Endothelial cell of umbilical vein (primary cell): Measurements from ENCODE around the gene KCNJ6.

Source experiments
- EZH2 ChIP-seq: IDR thresholded peaks from 2 replicates; pipeline ENCODE4 v1.6.1; 2012; ENCODE audit warnings: borderline replicate concordance, low read depth, mild to moderate bottlenecking, moderate library complexity, low read length, inconsistent platforms; ENCODE audit not compliant: severe bottlenecking
- FOS ChIP-seq: IDR thresholded peaks from 2 replicates; pipeline ENCODE4 v1.6.1; 2011; ENCODE audit warnings: mild to moderate bottlenecking, low read length, moderate library complexity, borderline replicate concordance; ENCODE audit not compliant: insufficient read depth
- GATA2 ChIP-seq: IDR thresholded peaks from 2 replicates; pipeline ENCODE4 v1.7.0; 2011; ENCODE audit warnings: low read depth, mild to moderate bottlenecking, moderate library complexity, mixed read lengths, low read length; ENCODE audit not compliant: insufficient read length, insufficient read depth
- JUN ChIP-seq: IDR thresholded peaks from 2 replicates; pipeline ENCODE4 v1.6.1; 2011; ENCODE audit warnings: borderline replicate concordance, low read depth; ENCODE audit not compliant: insufficient read length, insufficient read depth
- MYC ChIP-seq: IDR thresholded peaks from one replicate; pipeline ENCODE4 v1.6.1; 2011; ENCODE audit warnings: mild to moderate bottlenecking, low read depth, low read length
- POLR2A ChIP-seq: IDR thresholded peaks from 2 replicates; pipeline ENCODE4 v1.6.1; 2012; ENCODE audit warnings: low read depth, mild to moderate bottlenecking, control low read depth, low read length
- TF ChIP-seq, protein P1 (sequence below), 2 donors: IDR thresholded peaks; 1 replicate in 1 of 2; 2 replicates in 1 of 2; pipeline ENCODE4 v1.5.1; 2011; ENCODE audit warnings: low read length in 2 of 2, mild to moderate bottlenecking in 2 of 2, moderate library complexity in 2 of 2, control low read depth in 1 of 2, inconsistent platforms in 1 of 2, low read depth in 1 of 2; ENCODE audit not compliant: insufficient read depth in 1 of 2; ENCODE audit errors: extremely low read depth in 1 of 2

DNA sequence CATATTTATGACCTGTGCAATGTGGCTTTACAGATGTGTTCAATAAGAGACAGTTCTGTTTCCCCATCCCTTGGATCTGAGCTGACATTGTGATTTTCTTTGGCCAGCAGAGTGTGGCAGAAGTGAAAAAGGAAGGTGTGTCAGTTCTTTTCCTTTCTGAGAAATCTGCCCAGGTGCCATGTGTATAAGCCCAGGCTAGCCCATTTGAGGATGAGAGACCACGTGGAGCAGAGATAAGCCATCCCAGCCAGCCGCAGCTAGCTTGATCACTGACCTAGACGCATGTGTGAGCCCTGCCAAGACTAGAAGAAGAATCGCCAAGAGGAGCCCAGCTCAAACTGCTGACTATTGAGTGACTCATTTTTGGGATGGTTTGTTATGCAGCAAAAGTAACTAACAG, 127.8 kb downstream of the KCNJ6 start:
- TF ChIP-seq POLR2A = no peak
- TF ChIP-seq, protein P1, sequence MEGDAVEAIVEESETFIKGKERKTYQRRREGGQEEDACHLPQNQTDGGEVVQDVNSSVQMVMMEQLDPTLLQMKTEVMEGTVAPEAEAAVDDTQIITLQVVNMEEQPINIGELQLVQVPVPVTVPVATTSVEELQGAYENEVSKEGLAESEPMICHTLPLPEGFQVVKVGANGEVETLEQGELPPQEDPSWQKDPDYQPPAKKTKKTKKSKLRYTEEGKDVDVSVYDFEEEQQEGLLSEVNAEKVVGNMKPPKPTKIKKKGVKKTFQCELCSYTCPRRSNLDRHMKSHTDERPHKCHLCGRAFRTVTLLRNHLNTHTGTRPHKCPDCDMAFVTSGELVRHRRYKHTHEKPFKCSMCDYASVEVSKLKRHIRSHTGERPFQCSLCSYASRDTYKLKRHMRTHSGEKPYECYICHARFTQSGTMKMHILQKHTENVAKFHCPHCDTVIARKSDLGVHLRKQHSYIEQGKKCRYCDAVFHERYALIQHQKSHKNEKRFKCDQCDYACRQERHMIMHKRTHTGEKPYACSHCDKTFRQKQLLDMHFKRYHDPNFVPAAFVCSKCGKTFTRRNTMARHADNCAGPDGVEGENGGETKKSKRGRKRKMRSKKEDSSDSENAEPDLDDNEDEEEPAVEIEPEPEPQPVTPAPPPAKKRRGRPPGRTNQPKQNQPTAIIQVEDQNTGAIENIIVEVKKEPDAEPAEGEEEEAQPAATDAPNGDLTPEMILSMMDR (IDR thresholded peaks at IDR 0.05; ENCODE audit: extremely low read depth in 1 of 2, insufficient read depth in 1 of 2, low read depth in 1 of 2, low read length in 2 of 2) = no peak
- no peak for TF ChIP-seq EZH2
- TF ChIP-seq GATA2 = no peak
- TF ChIP-seq FOS = no peak
- no peak for TF ChIP-seq JUN
- no peak for TF ChIP-seq MYC
